Measurements from ENCODE around the gene SAP30BP.

Gene SAP30BP

GRCh38 chr17:75697651-75698291, 30.6 kb downstream of the SAP30BP start:
- H3K14ac ChIP-seq (ENCODE audit: low read length in 2 of 2), result no peak overlapping the region
- H2BK15ac ChIP-seq (ENCODE audit: low read depth, poor library complexity, severe bottlenecking), result no peak overlapping the region
- WGBS, result 84% methylated on average over 10 of the region's 10 CpGs
- H3K27me3 ChIP-seq (ENCODE audit: control insufficient read depth in 1 of 2, insufficient read depth in 1 of 2, low read length in 2 of 2), result no peaks in the 10 kb centered on the region
- H3K18ac ChIP-seq (ENCODE audit: low read depth in 1 of 2, low read length in 2 of 2), result no peak overlapping the region
- no peak overlapping the region for H2BK12ac ChIP-seq (ENCODE audit: low read length in 2 of 2)
- H3K9me3 ChIP-seq (ENCODE audit: control insufficient read depth, low read length), result no peaks in the 10 kb centered on the region
- peaks cover 2% of the 10 kb centered on the region for H3K79me1 ChIP-seq (replicated peaks; ENCODE audit: low read length, poor library complexity, severe bottlenecking)
- H3K4me2 ChIP-seq (ENCODE audit: low read length, poor library complexity, severe bottlenecking), result no peak overlapping the region
- no peak overlapping the region for H3K4me3 ChIP-seq (ENCODE audit: insufficient read depth in 1 of 2, low read depth in 1 of 2, low read length in 2 of 2)
- H2BK5ac ChIP-seq (ENCODE audit: low read depth, low read length, poor library complexity, severe bottlenecking), result peak overlapping the region; percentile 76
- H2BK120ac ChIP-seq (ENCODE audit: low read depth, low read length), result no peak overlapping the region
- H4K8ac ChIP-seq (ENCODE audit: low read length), result peak overlapping the region; percentile 10
- peaks cover 65% of the 10 kb centered on the region for H3K4me1 ChIP-seq (ENCODE audit: control insufficient read depth, insufficient read depth, low read depth, low read length)
- H2AK5ac ChIP-seq (ENCODE audit: low read length, severe bottlenecking), result peak overlapping the region; percentile 15
- DNase-seq, result no peak
- H3K27ac ChIP-seq (ENCODE audit: low read length, poor library complexity, severe bottlenecking), result peak overlapping the region; percentile 69
- peaks cover 35 to 76% of the 10 kb centered on the region in 2 experiments for H3K36me3 ChIP-seq (ENCODE audit: control insufficient read depth in 1 of 2, insufficient read depth in 2 of 2, low read depth in 1 of 2, low read length in 2 of 2)
- H3K4ac ChIP-seq (ENCODE audit: low read depth in 1 of 2, low read length in 2 of 2), result no peak overlapping the region
- H3K23ac ChIP-seq (ENCODE audit: low read length in 2 of 2), result no peak overlapping the region
- H2AFZ ChIP-seq (ENCODE audit: low read depth, low read length), result no peak overlapping the region
- peak overlapping the region; percentile 21 for H4K91ac ChIP-seq (ENCODE audit: low read length)
- H3K9ac ChIP-seq (ENCODE audit: low read length), result no peak overlapping the region

DNA sequence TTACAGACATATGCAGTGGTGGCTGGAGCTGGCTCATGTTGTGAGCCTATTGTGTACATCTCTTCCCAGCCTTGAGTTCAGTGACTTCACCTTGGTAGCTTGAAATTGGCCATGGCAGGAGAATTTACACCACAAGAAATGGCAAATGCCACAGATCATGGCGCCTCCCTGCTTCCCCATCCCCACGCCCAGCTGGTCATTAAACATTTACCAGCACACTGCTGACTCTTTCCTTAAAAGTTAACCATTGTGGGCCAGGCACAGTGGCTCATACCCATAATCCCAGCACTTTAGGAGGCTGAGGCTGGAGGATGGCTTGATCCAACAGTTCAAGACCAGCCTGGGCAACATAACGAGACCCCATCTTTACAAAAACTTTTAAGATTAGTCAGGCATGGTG, 31.5 kb downstream of the SAP30BP start:
- Histone ChIP-seq H3K9ac (ENCODE audit: low read length) (no peak overlapping the region), H3K79me1 (replicated peaks; ENCODE audit: low read length, poor library complexity, severe bottlenecking) (peaks cover 8% of the 10 kb centered on the region), H3K4ac (ENCODE audit: low read depth in 1 of 2, low read length in 2 of 2) (no peak overlapping the region), H3K23ac (ENCODE audit: low read length in 2 of 2) (no peak overlapping the region), H3K14ac (ENCODE audit: low read length in 2 of 2) (no peak overlapping the region), H3K4me1 (ENCODE audit: control insufficient read depth, insufficient read depth, low read depth, low read length) (peaks cover 59% of the 10 kb centered on the region), H4K91ac (ENCODE audit: low read length) (no peak overlapping the region), H3K18ac (ENCODE audit: low read depth in 1 of 2, low read length in 2 of 2) (no peak overlapping the region), H2AFZ (ENCODE audit: low read depth, low read length) (no peak overlapping the region), H2BK120ac (ENCODE audit: low read depth, low read length) (no peak overlapping the region), H2BK12ac (ENCODE audit: low read length in 2 of 2) (no peak overlapping the region), H4K8ac (ENCODE audit: low read length) (no peak overlapping the region), H3K27ac (ENCODE audit: low read length, poor library complexity, severe bottlenecking) (peak overlapping the region; percentile 82), H2BK5ac (ENCODE audit: low read depth, low read length, poor library complexity, severe bottlenecking) (no peak overlapping the region), H2AK5ac (ENCODE audit: low read length, severe bottlenecking) (peak overlapping the region; percentile 32), H3K4me2 (ENCODE audit: low read length, poor library complexity, severe bottlenecking) (no peak overlapping the region), H3K9me3 (ENCODE audit: control insufficient read depth, low read length) (no peaks in the 10 kb centered on the region), H2BK15ac (ENCODE audit: low read depth, poor library complexity, severe bottlenecking) (no peak overlapping the region), H3K4me3 (ENCODE audit: insufficient read depth in 1 of 2, low read depth in 1 of 2, low read length in 2 of 2) (no peak overlapping the region), H3K36me3 (ENCODE audit: control insufficient read depth in 1 of 2, insufficient read depth in 2 of 2, low read depth in 1 of 2, low read length in 2 of 2) (peaks cover 44 to 82% of the 10 kb centered on the region in 2 experiments), H3K27me3 (ENCODE audit: control insufficient read depth in 1 of 2, insufficient read depth in 1 of 2, low read length in 2 of 2) (no peaks in the 10 kb centered on the region)
- DNase-seq, result no peak
- WGBS, result 100% methylated on average over 3 of the region's 3 CpGs

DNA sequence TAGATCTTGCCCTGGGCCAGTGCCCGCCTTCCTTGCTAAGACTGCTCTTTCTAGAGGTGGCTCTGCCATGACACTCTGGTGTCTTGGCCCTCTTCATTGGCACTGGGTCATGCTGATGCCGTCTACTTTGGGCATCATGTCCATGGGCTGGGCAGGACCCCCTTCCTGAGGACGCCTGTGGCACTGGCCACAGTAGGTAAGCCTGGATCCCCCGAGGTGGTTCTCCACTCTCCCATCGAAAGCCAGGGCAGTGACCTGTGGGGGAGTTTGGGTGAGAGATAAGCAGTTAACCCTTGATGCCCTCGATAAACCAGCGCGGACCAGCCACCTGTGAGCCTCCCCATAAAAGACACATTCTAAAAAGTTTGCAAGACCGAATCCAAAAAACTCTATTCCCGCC, 34.1 kb downstream of the SAP30BP start:
- no peak overlapping the region for H2BK120ac ChIP-seq (ENCODE audit: low read depth, low read length)
- peaks cover 25% of the 10 kb centered on the region for H3K79me1 ChIP-seq (replicated peaks; ENCODE audit: low read length, poor library complexity, severe bottlenecking)
- H4K91ac ChIP-seq (ENCODE audit: low read length), result no peak overlapping the region
- no peak overlapping the region for H3K9ac ChIP-seq (ENCODE audit: low read length)
- peaks cover 63 to 89% of the 10 kb centered on the region in 2 experiments for H3K36me3 ChIP-seq (ENCODE audit: control insufficient read depth in 1 of 2, insufficient read depth in 2 of 2, low read depth in 1 of 2, low read length in 2 of 2)
- peak overlapping the region; percentile 99 for H3K27ac ChIP-seq (ENCODE audit: low read length, poor library complexity, severe bottlenecking)
- H3K27me3 ChIP-seq (ENCODE audit: control insufficient read depth in 1 of 2, insufficient read depth in 1 of 2, low read length in 2 of 2), result no peaks in the 10 kb centered on the region
- H2AFZ ChIP-seq (ENCODE audit: low read depth, low read length), result no peak overlapping the region
- peaks cover 48% of the 10 kb centered on the region for H3K4me1 ChIP-seq (ENCODE audit: control insufficient read depth, insufficient read depth, low read depth, low read length)
- H3K4ac ChIP-seq (ENCODE audit: low read depth in 1 of 2, low read length in 2 of 2), result peak overlapping the region in 1 of 2 experiments; percentile 64
- no peak overlapping the region for H3K14ac ChIP-seq (ENCODE audit: low read length in 2 of 2)
- H3K23ac ChIP-seq (ENCODE audit: low read length in 2 of 2), result no peak overlapping the region
- H3K4me3 ChIP-seq (ENCODE audit: insufficient read depth in 1 of 2, low read depth in 1 of 2, low read length in 2 of 2), result no peak overlapping the region
- peak overlapping the region; percentile 99 for H2AK5ac ChIP-seq (ENCODE audit: low read length, severe bottlenecking)
- no peaks in the 10 kb centered on the region for H3K9me3 ChIP-seq (ENCODE audit: control insufficient read depth, low read length)
- peak overlapping the region; percentile 35 for H4K8ac ChIP-seq (ENCODE audit: low read length)
- peak overlapping the region; percentile 69 for H2BK5ac ChIP-seq (ENCODE audit: low read depth, low read length, poor library complexity, severe bottlenecking)
- H3K4me2 ChIP-seq (ENCODE audit: low read length, poor library complexity, severe bottlenecking), result no peak overlapping the region
- no peak for DNase-seq
- 94% methylated on average over 10 of the region's 10 CpGs for WGBS
- peak overlapping the region in 1 of 2 experiments; percentile 43 for H2BK12ac ChIP-seq (ENCODE audit: low read length in 2 of 2)
- H2BK15ac ChIP-seq (ENCODE audit: low read depth, poor library complexity, severe bottlenecking), result no peak overlapping the region
- H3K18ac ChIP-seq (ENCODE audit: low read depth in 1 of 2, low read length in 2 of 2), result peak overlapping the region in 1 of 2 experiments; percentile 27

DNA sequence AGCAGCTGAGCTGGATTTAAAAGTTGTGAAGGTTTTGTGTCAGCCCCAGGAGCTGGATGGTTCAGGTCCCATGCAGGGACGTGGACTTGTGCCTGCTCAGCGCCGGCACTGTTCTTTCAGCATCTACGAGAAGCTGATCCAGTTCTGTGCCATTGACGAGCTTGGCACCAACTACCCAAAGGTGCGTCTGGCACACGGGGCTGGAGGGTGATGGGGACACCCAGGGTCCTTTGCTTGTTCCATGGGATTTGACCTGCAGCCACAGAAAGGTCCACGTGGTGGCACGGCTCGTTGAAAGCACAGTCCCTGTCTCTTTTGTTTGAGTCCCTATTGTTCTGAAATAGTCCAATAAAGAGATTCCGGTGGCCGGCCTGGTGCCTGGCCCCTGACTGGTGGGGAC, 36.1 kb downstream of the SAP30BP start:
- Histone ChIP-seq H4K8ac (ENCODE audit: low read length) (no peak overlapping the region), H3K23ac (ENCODE audit: low read length in 2 of 2) (no peak overlapping the region), H3K4me3 (ENCODE audit: insufficient read depth in 1 of 2, low read depth in 1 of 2, low read length in 2 of 2) (no peak overlapping the region), H3K9ac (ENCODE audit: low read length) (no peak overlapping the region), H3K27me3 (ENCODE audit: control insufficient read depth in 1 of 2, insufficient read depth in 1 of 2, low read length in 2 of 2) (no peaks in the 10 kb centered on the region), H3K9me3 (ENCODE audit: control insufficient read depth, low read length) (no peaks in the 10 kb centered on the region), H3K36me3 (ENCODE audit: control insufficient read depth in 1 of 2, insufficient read depth in 2 of 2, low read depth in 1 of 2, low read length in 2 of 2) (peaks cover 72 to 94% of the 10 kb centered on the region in 2 experiments), H2AK5ac (ENCODE audit: low read length, severe bottlenecking) (peak overlapping the region; percentile 65), H2BK5ac (ENCODE audit: low read depth, low read length, poor library complexity, severe bottlenecking) (no peak overlapping the region), H4K91ac (ENCODE audit: low read length) (no peak overlapping the region), H3K14ac (ENCODE audit: low read length in 2 of 2) (no peak overlapping the region), H2BK12ac (ENCODE audit: low read length in 2 of 2) (no peak overlapping the region), H3K79me1 (replicated peaks; ENCODE audit: low read length, poor library complexity, severe bottlenecking) (peaks cover 33% of the 10 kb centered on the region), H2BK15ac (ENCODE audit: low read depth, poor library complexity, severe bottlenecking) (no peak overlapping the region), H3K4me1 (ENCODE audit: control insufficient read depth, insufficient read depth, low read depth, low read length) (peaks cover 52% of the 10 kb centered on the region), H3K27ac (ENCODE audit: low read length, poor library complexity, severe bottlenecking) (no peak overlapping the region), H3K4me2 (ENCODE audit: low read length, poor library complexity, severe bottlenecking) (no peak overlapping the region), H3K18ac (ENCODE audit: low read depth in 1 of 2, low read length in 2 of 2) (no peak overlapping the region), H3K4ac (ENCODE audit: low read depth in 1 of 2, low read length in 2 of 2) (no peak overlapping the region), H2BK120ac (ENCODE audit: low read depth, low read length) (no peak overlapping the region), H2AFZ (ENCODE audit: low read depth, low read length) (no peak overlapping the region)
- 98% methylated on average over 12 of the region's 12 CpGs for WGBS
- no peak for DNase-seq

Measured in mesenchymal stem cell (in vitro differentiated cells and primary cell).